ENCODE measurements around the gene FAM162B. TPM values are rescaled to one million over a fixed set of nuclear protein-coding genes. Genes with fewer than 3 reads are reported as not detected.

The FAM162B gene
- total and polyA plus RNA-seq, 2 donors (not counting 1 experiment from before 2014, with no cell fraction given): 16.2 to 35.0 TPM

- DNase-seq (ENCODE audit: low read depth in 2 of 2): no peak
- H3K27me3 ChIP-seq (ENCODE audit: control insufficient read depth, insufficient read depth, low read length): no peaks in the 10 kb centered on the region
Observed at GRCh38 chr6:116762235-116762634, 3.3 kb downstream of the FAM162B start.

GRCh38 chr6:116761779-116762178 is 3.7 kb downstream of the FAM162B start:
- H3K4me3 ChIP-seq (replicated peaks in 1 of 4; ENCODE audit: control extremely low read depth in 1 of 4, insufficient read depth in 1 of 4, low read depth in 3 of 4, low read length in 4 of 4): no peak overlapping the region
- peak overlapping the region; percentile 48 for H3K4me2 ChIP-seq (ENCODE audit: extremely low read depth, insufficient read depth, low read length)
- H3K27me3 ChIP-seq (ENCODE audit: control insufficient read depth, insufficient read depth, low read length): no peaks in the 10 kb centered on the region
- no peak overlapping the region for H3K9ac ChIP-seq (ENCODE audit: insufficient read depth, low read length)
- no peaks in the 10 kb centered on the region for H3K4me1 ChIP-seq (ENCODE audit: control insufficient read depth, extremely low read depth, insufficient read depth, low read length)
- no peaks in the 10 kb centered on the region for H3K79me2 ChIP-seq (ENCODE audit: control insufficient read depth, insufficient read depth, low read length)
- TF ChIP-seq EZH2 (IDR thresholded peaks at IDR 0.05; ENCODE audit: low read length, missing control alignments) (no peak), CTCF (conservative IDR thresholded peaks at IDR 0.05 in 1 of 2, IDR thresholded peaks at IDR 0.05 in 1 of 2; ENCODE audit: low read depth in 1 of 2, low read length in 2 of 2) (no peak)
- no peaks in the 10 kb centered on the region for H3K9me3 ChIP-seq (ENCODE audit: control insufficient read depth, insufficient read depth, low read depth, low read length)
- H2AFZ ChIP-seq (ENCODE audit: low read length): peak overlapping the region; percentile 16
- DNase-seq (ENCODE audit: low read depth in 2 of 2): no peak
- H3K27ac ChIP-seq (ENCODE audit: insufficient read depth, low read length): no peak overlapping the region
- peaks cover 2% of the 10 kb centered on the region for H3K36me3 ChIP-seq (ENCODE audit: control insufficient read depth, insufficient read depth, low read length)
- H4K20me1 ChIP-seq (ENCODE audit: control insufficient read depth, extremely low read depth, insufficient read depth, low read length): no peaks in the 10 kb centered on the region

More at GRCh38 chr6:116762235-116762634, 3.3 kb downstream of the FAM162B start:
- H3K4me3 ChIP-seq (replicated peaks in 1 of 4; ENCODE audit: control extremely low read depth in 1 of 4, insufficient read depth in 1 of 4, low read depth in 3 of 4, low read length in 4 of 4): peak overlapping the region in 1 of 4 experiments; percentile 9
- H3K27ac ChIP-seq (ENCODE audit: insufficient read depth, low read length): no peak overlapping the region
- TF ChIP-seq EZH2 (IDR thresholded peaks at IDR 0.05; ENCODE audit: low read length, missing control alignments): no peak
- no peak for TF ChIP-seq CTCF (conservative IDR thresholded peaks at IDR 0.05 in 1 of 2, IDR thresholded peaks at IDR 0.05 in 1 of 2; ENCODE audit: low read depth in 1 of 2, low read length in 2 of 2)
- no peak overlapping the region for H2AFZ ChIP-seq (ENCODE audit: low read length)
- no peaks in the 10 kb centered on the region for H3K79me2 ChIP-seq (ENCODE audit: control insufficient read depth, insufficient read depth, low read length)
- H3K4me1 ChIP-seq (ENCODE audit: control insufficient read depth, extremely low read depth, insufficient read depth, low read length): no peaks in the 10 kb centered on the region
- peaks cover 2% of the 10 kb centered on the region for H3K36me3 ChIP-seq (ENCODE audit: control insufficient read depth, insufficient read depth, low read length)
- H3K9ac ChIP-seq (ENCODE audit: insufficient read depth, low read length): no peak overlapping the region
- H3K9me3 ChIP-seq (ENCODE audit: control insufficient read depth, insufficient read depth, low read depth, low read length): no peaks in the 10 kb centered on the region
- H3K4me2 ChIP-seq (ENCODE audit: extremely low read depth, insufficient read depth, low read length): peak overlapping the region; percentile 62
- no peaks in the 10 kb centered on the region for H4K20me1 ChIP-seq (ENCODE audit: control insufficient read depth, extremely low read depth, insufficient read depth, low read length)

- Histone ChIP-seq H2AFZ (ENCODE audit: low read length) (no peak overlapping the region), H3K4me1 (ENCODE audit: control insufficient read depth, extremely low read depth, insufficient read depth, low read length) (no peaks in the 10 kb centered on the region), H3K4me3 (replicated peaks in 1 of 4; ENCODE audit: control extremely low read depth in 1 of 4, insufficient read depth in 1 of 4, low read depth in 3 of 4, low read length in 4 of 4) (no peak overlapping the region), H3K36me3 (ENCODE audit: control insufficient read depth, insufficient read depth, low read length) (no peaks in the 10 kb centered on the region), H3K4me2 (ENCODE audit: extremely low read depth, insufficient read depth, low read length) (no peak overlapping the region), H4K20me1 (ENCODE audit: control insufficient read depth, extremely low read depth, insufficient read depth, low read length) (no peaks in the 10 kb centered on the region), H3K9ac (ENCODE audit: insufficient read depth, low read length) (no peak overlapping the region), H3K9me3 (ENCODE audit: control insufficient read depth, insufficient read depth, low read depth, low read length) (no peaks in the 10 kb centered on the region), H3K27me3 (ENCODE audit: control insufficient read depth, insufficient read depth, low read length) (no peaks in the 10 kb centered on the region), H3K27ac (ENCODE audit: insufficient read depth, low read length) (no peak overlapping the region), H3K79me2 (ENCODE audit: control insufficient read depth, insufficient read depth, low read length) (no peaks in the 10 kb centered on the region)
- DNase-seq (ENCODE audit: low read depth in 2 of 2): no peak
- TF ChIP-seq EZH2 (IDR thresholded peaks at IDR 0.05; ENCODE audit: low read length, missing control alignments) (no peak), CTCF (conservative IDR thresholded peaks at IDR 0.05 in 1 of 2, IDR thresholded peaks at IDR 0.05 in 1 of 2; ENCODE audit: low read depth in 1 of 2, low read length in 2 of 2) (no peak)
Observed at GRCh38 chr6:116745176-116745575, 20.3 kb downstream of the FAM162B start.
